NCI-H128 (cell line): ENCODE data around the gene SPSB4.
"Not testable (repeated sequence)": the region's sequence is repeated elsewhere in the genome, so short reads cannot be mapped to it uniquely, and the experiment has no call there.

Experiments
- DNase-seq: peaks from one replicate; lab custom pipeline; 2025; ENCODE audit not compliant: unreplicated experiment; lab: John Stamatoyannopoulos, UW

SPSB4 gene

DNA sequence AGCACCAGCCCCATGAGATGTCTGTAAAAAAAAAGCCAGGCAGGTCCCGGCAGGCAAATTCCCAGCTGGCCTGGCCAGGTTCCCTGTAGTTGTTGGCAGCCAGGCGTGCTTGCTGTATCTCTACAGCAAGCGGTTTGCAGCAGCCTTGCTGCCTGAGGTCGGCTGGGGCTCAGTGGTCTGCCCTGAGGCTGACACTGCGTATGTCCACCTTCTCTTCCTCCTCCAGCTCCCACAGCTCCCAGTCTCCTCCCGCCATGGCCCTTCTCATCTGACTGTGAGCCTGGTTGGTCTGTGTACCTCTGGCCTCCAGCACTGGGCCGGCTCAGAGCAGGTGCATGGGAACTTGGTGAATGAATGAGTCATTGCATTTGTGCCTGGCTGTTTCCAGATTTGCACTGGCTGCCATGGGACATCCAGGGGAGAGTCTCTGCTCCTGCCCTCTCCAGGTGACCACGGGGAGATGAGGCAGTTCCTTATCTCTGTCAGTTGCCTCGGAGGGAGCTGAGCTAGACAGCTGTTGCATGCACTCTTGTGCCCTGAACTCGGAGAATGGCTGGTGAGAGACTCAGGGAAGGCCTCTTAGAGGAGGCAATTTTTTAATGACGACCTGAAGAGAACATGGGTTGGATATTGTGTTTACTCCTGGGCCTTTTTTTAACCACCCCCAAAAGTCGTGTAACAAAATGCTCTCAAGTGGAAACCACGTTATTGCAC, 43.0 kb downstream of the SPSB4 start:
- DNase-seq, result no peak

DNA sequence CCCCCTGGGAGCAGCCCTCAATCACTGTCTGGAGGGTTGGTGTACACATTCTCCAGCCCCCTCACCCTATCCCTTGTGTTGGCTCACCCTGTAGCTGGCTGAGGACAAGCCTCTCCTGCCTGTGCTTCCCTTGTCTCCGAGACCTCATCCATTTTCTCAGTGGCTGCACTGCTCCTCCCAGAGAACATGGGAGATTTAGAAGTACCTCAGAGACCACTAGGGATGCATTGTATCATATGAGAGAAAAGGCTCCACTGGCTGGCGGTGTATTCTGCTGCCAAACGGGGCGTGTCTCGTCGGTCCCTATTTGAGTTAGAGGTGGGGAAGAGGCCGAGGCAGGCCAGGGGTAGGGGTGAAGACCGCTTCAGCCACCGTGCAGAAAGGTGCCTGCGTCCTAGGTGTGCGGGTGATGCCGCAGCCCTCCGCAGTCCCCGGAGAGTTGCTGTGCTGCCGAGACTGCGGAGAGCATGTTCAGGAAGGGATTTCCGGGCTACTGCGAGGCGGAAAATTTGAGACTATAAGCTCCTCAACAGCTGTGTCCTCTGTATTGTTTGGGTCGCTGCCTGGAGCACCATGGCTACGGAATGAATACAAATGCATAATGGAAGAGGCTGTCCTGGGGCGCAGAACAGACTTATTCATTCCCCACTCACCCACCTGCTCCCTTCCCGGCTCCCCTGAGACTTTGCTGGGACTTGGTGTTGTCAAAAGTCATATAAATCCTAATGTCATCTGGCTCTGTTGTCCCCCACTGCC, 43.8 kb downstream of the SPSB4 start:
- DNase-seq, result peak; percentile 25

DNA sequence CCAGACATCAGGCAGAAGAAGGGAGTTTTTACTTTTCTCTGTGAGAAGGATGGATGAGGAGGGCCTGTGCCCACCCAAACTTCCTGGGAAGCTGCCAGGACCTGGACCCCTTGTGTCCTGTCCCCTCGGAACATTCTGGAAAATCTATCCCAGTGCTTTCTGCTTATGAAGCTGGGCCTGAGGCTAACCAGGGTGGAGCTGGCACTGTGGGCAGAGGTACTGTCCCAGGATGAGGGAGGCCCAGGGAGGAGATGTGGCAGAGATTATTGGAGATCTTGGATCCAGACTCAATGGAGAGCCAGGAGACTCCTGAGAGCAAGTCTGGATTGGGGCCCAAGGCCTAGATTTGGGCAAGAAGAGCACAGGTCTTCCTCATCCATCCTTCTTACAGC, 44.4 kb downstream of the SPSB4 start:
- DNase-seq, result no peak

DNA sequence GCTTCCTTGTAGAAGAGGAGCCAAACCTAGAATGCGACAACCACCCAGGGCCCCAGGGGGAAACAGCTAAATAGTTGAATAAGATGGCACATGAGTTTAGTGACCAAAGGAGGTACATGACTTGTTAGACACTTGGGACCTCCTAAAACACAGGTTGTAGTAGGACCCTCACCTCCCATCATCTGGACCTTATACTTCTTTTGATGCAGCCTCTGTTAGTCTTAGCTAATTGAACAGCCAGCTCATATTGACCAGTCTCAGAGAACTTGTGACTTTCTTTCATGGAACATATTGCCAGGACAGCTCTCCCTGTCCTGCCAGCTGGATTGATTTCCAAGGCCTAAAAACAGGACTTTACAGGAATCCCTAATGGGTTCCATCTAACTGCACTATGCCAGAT, 45.0 kb downstream of the SPSB4 start:
- DNase-seq, result no peak

DNA sequence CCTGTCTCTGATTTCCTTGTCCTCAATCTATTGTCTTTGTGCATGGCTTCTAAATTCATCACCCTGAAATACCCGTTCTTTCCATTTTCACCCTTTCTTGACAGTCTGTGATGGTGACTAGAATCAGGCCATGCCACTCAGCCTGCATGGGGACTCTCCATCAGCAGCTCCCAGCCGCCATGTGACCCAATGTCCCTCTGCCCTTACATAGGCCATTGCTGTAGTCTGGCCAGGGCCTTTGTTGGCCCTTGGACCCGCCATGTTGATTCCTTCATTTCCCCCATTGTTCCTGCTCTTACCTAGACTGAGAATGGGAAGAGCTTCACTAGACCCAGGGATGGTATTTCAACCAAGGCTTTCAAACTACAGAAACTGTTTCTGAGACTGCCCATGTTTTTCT, 45.8 kb downstream of the SPSB4 start:
- DNase-seq, result no peak

DNA sequence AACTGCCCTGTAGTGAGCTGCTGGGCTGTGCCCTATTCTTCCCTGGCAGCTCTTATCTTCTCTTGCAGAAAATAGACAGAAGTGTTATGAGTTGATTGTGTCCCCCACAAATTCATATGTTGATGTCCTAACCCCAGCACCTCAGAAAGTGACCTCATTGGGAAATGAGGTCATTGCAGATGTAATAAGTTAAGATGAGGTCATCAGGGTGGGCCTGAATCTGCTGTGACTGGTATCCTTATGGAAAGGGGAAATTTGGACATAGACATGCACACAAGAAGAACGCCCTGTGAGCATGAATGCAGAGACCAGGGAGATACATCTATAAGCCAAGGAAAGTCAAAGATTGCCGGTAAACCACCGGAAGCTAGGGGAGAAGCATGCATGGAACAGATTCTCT, 49.0 kb downstream of the SPSB4 start:
- no peak for DNase-seq

DNA sequence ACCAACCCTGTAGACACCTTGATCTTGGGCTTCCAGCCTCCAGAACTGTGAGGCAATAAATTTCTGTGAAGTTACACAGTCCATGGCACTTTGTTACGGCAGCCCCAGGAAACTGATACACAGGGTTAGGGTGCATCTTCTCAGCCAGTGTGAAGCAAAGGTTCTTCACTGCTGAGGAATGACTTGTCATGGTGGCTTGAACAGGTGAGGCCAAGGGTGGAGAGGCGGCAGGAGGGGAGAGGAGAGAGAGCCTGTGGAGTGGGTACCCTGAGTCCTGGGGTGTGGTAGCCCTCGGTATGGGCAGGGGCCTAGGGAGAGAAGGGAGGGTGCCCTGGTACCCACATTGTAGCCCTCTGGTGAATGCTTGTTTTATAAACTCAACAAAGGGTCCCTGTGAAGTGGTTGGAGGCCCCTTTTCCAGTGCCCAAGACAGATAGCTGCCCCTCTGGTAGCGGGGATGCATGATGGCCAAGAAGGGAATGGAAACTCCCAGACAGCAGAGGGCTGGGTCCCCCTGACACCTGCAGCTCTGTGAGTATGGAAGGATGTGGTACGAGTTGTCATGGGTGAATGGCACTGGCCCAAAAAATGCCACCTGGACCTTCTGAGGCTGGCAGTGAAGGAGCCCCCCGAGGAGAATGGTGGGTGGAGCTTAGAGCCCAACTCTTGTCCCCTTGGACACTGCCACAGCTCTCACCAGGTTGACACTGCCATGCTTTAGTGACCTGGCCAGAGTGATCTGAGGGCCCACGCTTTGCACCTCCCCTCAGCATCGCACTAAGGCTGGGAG, 49.6 kb downstream of the SPSB4 start:
- DNase-seq, result no peak

DNA sequence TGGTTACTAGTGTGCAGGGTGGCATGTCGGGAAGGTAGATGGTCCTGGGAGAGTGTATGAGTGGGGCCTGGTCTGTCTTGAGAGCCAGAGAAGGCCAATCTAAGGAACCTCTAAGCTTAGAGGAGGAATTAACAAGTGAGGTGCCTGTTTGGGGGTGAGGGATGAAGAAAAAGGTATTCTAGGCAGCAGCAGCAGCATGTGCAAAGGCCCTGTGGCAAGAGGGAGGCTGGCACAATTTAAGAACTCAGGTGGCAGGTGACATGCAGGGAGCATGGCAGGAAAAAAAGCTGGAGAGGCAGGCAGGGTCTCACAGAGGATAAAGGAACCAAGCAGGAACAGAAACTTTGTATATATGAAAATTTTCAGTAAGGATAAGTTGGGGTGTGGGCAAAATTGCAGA, 51.2 kb downstream of the SPSB4 start:
- DNase-seq, result no peak

DNA sequence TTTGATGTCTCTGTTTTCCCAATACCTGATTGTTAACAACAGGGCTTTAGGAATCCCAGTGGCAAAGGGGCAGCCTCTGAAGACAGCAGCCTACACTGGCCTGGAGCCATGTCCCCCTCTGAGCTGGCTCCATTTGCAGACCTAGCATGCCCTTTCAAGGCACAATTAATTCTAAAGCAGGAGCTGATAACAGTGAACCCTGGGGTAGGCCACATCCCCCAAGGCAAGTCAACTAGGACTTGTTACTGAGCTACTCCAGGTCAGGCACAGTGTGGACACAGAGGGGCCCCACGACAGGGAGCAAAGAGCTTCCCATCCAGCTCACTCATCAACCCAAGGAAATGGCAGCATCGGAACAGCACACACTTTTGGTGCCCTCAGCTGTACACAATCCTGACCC, 51.9 kb downstream of the SPSB4 start:
- DNase-seq, result no peak

DNA sequence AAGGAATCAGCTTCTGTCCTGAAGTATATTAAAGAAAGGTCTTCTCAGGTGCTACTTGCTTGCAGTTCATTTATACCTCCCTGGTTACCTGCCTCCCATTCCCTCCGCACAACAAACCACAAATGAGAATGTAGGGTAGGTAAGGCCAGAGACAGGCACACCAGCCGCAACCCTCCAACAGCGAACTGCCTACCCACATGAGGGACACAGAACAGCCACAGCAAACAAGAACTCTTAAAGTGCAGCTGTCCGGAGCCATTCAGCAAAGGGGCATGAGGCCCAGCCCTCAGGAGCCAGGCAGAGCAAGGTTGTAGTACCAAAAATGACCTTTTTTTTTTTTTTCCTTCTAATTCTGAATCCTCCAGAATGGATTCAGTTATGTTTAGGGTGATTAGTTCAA, 52.4 kb downstream of the SPSB4 start:
- no peak for DNase-seq

DNA sequence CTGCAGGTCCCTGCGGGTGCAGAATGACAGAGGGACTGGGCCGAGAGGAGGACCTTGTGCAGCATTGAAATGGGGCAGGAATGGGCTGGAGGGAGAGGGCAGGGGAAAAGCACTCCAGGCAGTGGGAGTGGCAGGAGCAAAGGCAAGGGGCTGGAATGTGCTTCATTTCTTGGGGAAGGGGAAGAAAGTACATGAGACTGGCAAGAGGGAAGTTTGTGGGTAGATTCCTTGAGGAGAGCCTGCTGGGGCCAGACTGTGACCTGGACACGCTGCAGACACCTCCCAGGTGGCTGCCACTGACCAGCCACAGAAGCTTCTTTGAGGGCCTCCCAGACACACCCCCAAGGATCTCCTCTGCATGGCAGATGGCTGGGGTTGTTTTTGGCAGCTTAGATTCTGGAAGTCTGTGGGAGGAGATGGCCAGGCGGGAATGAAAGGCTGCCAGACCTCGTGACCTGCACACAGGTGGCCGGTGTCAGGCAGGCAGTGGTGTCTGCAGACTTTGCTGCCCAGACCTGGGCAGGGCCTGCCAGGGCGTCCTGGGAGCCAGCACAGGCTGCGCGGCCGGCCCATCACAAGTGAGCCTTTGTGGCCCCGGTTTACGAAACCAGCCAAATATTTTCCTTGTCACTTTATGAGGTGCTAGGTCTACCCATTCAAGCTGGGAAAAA, 53.1 kb downstream of the SPSB4 start:
- no peak for DNase-seq

DNA sequence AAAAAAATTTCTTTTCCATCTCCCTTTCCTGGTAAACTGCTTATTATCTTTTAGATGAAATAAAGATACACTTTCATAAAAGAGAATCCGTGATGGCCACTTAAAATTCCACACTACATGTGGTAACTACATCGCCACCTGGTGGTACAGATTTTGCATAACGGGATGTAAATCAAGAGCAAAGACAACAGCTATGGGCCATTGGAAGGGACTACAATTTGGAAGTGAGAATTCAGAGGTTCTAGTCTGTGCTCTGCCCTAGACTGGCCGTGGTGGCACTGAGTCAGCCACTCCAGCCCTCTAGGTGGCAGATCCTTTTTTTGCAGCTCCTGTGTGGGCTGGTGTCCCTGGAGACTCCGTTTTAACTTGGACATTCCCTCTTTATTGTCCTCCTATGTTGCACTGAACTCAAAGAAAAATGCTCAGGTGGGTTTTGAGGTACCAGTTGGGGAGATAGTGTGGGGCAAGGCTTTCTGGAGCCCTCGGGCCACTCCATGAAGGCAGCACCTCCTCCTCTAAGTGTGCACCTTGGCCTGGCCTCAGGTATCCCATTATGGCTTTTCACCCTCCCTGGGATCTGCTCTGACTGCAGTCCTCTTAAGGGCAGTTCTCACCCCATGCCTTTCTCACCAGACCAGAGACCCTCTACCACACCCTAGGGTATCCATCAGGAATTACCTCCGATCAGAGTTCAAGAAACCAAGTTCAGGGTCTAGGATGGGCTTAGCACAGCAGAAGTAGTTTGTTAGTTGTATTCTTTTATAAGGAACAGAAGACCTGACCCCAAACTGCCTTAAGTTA, 54.9 kb downstream of the SPSB4 start:
- DNase-seq, result peak; percentile 79

DNA sequence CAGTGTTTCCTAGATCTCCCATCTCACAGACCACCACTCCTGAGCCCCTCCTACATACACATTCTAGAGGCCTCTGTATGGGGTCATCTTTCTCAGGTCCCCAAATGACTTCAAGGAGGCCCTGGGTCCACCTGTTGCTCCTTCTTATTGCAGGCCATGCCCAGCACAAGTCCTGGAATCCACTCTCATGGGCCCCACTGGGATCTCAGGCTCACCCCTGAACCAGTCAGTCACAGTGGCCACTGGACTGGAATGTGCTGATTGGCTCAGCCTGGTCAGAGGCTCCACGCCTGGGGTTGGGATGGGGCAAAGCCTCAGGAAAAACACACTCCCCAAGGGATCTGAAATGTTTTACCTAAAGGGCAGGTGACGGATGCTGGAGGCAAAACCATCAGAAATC, 55.7 kb downstream of the SPSB4 start:
- no peak for DNase-seq

DNA sequence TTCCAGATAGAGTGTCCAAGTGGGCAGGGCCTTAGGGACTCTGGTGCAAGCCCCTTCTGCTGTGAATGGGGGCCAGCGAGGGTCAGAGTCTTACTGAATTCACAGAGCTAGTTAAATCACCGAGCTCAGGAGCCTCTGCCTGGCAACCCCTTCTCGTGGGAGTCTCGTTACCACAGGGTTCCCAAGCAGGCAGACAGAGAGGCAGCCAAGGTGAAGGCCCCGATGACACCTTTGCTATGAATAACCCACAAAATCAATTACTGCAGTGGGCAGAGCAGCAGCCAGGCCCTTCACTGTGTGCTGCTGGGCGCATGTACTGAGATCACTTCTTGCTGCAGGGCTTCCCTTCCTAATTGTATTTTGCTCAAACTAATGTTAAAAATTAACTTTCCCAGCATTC, 56.9 kb downstream of the SPSB4 start:
- DNase-seq, result no peak

DNA sequence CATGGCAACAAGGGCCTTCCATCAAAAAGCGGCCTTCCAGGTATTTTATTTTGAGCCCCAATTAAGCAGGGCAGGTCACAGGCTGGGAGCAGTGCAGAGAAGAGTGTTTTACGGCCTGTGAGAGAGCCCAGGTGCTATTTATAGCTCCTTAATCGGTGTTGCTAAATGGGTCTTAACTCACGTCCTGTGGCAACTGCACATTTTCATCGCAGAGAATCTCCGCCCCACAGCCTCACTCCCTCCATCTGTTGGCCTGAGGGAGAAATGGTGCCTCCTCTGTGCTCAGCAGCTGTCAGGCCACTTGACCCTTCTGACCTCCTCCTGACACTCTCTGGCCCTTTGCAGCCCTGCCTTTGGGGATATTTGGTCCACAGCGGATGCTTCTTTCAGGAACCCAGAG, 58.6 kb downstream of the SPSB4 start:
- DNase-seq, result no peak

DNA sequence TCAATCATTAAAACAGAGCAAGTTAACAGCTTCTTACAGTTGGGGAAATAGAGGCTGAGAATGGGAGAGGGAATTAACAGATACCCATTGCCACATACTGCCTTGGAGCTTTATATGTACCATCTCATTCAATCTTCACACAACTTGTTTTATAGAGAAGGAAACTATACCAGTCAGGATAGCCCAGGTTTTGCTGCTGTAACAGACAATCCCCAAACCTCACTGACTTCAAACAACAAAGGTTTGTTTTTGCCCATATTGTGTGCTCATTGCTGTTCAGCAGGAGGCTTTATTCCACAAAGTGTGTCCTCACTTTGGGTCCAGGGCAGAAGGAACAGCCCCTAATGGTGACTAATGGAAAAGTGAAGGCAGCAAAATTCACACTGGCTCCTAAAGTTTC, 59.2 kb downstream of the SPSB4 start:
- DNase-seq, result no peak

DNA sequence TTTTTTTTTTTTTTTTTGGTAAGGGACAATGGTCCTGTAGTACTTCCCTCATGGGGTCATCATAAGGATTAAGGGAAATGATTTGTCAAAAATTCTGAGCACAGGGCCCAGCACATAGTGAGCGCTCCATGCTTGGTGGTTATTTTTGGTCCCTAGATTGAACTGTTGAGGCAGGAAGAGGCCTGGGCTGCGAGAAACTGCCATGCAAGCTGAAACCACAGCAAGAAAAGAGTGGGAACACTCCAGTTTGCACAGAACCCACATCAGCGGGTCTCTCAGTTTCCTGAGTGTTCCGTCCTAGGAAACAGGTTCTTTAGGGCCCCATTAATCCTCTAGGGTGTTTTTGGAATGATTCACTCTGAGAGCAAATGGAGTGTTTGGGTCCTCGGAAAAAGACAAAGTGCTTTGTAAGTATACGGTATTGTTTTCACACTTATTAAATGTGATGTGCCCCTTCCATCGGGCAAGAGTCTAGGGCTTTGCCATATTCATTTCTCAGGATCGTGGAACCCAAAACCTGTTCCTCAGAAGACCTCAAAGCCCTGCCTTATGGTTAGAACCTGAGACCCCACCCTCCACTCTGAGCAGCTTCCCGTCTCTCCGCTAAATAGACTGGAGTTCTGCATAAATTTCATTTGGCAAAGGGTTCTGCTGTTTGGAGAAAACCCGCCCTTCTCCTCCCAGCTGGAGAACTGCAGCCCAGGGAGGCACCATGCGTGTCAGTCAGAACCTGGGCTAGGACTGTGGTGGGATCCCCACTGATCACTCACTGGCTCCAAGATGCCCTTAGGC, 60.4 kb downstream of the SPSB4 start:
- DNase-seq, result no peak

DNA sequence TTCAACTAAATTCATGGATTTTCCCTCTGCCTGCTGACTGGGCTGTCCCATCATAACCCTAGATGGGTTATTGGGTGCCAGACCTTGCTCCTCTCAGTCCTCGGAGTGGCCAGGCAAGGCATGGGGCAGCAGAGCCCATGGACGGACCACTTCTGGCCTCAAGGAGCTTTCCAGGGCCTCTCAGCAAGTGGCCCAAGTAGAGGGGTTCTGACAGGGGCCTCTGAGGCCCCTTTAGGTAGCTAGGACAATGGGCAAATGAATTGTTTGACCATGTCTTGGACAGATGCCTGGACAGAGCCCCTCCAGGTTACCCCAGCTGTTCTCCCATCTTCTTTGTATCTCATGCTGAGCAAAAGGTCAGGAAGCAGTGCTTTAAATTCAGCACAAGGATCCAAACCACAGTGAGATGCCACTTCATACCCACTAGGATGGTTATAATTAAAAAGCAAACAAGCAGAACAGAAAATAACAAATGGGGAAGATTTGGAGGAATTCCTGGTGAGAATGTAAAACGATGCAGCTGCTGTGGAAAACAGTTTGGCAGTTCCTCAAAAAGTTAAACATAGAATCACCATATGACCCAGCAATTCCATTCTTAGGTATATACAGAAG, 61.6 kb downstream of the SPSB4 start:
- no peak for DNase-seq

DNA sequence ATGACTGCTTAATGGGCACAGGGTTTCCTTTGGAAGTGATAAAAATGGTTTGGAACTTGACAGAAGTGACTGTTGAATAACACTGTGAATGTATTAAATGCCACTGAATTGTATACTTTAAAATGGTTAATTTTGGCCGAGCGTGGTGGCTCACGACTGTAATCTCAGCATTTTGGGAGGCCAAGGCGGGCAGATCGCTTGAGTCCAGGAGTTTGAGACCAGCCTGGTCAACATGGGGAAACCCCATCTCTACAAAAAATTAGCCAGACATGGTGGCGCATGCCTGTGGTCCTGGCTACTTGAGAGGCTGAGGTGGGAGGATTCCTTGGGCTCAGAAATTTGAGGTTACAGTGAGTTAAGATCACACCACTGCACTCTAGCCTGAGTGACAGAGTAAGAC, 62.5 kb downstream of the SPSB4 start:
- DNase-seq, result not testable (repeated sequence)
